ENCODE data around the gene KY. TPM values are rescaled to one million over a fixed set of nuclear protein-coding genes. Genes with fewer than 3 reads are reported as not detected.

The KY gene
- total and polyA plus RNA-seq, 9 of the 15 experiments (the other 6 are each of a cell fraction or from before 2014, with no cell fraction given) = not detected

GRCh38 chr3:134600206-134600605 is 50.6 kb downstream of the KY start:
- intact Hi-C loops (cut with micrococcal nuclease) = loop anchor here (5.0 to 10.0 kb wide), 3 partner anchors 157 to 1295 kb away; no protein-coding TSS in a partner anchor
- no peak overlapping the region for H3K4me2 ChIP-seq (ENCODE audit: insufficient read depth, low read length)
- peaks cover 0 to 16% of the 10 kb centered on the region in 2 experiments; a peak in 1 of 5 replicates for H3K27me3 ChIP-seq (ENCODE audit: control insufficient read depth in 2 of 2, insufficient read depth in 2 of 2, low read length in 2 of 2)

More at GRCh38 chr3:134600206-134600605, 50.6 kb downstream of the KY start:
- ATAC-seq = no peak
- POLR2A ChIA-PET = no interaction called here
- Histone ChIP-seq H4K20me1 (replicated peaks; ENCODE audit: control insufficient read depth, insufficient read depth, low read length) (no peaks in the 10 kb centered on the region), H3K9ac (ENCODE audit: insufficient read depth in 1 of 2, low read depth in 2 of 2, low read length in 2 of 2) (no peak overlapping the region), H2AFZ (ENCODE audit: low read depth, low read length) (no peak overlapping the region), H3K9me1 (ENCODE audit: control insufficient read depth, insufficient read depth, low read length) (no peaks in the 10 kb centered on the region), H3K27ac (ENCODE audit: extremely low read depth, low read depth, low read length) (no peak overlapping the region), H3K79me2 (ENCODE audit: control insufficient read depth, insufficient read depth, low read length) (no peaks in the 10 kb centered on the region), H3K4me1 (replicated peaks in 1 of 2; ENCODE audit: control insufficient read depth in 2 of 2, insufficient read depth in 2 of 2, low read length in 2 of 2) (no peaks in the 10 kb centered on the region), H3K36me3 (ENCODE audit: control insufficient read depth, insufficient read depth, low read length) (no peaks in the 10 kb centered on the region), H3K4me3 (no peak overlapping the region), H3K9me3 (replicated peaks; ENCODE audit: control insufficient read depth, insufficient read depth, low read depth, low read length) (no peaks in the 10 kb centered on the region)
- CTCF ChIA-PET (ENCODE audit: low intra/inter-chr PET ratio) = interaction anchor here (1.1 to 1.3 kb wide), 3 partner anchors 77 to 1295 kb away, joined by 4 to 6 read pairs (median 5); no protein-coding TSS in a partner anchor
- no TSS peak for BruUV-seq (replicated peaks)
- in situ Hi-C loops (cut with MboI) = loop anchor here (5.0 kb wide), 1 partner anchor 87 kb away; no protein-coding TSS in a partner anchor
- DNase-seq (ENCODE audit: extremely low read depth in 1 of 4, low spot score in 3 of 4) = no peak
- FAIRE-seq = no peak
- TF ChIP-seq DEAF1 (CRISPR knock-in tag; IDR thresholded peaks at IDR 0.05) (no peak), ZNF134 (CRISPR knock-in tag; conservative IDR thresholded peaks at IDR 0.05) (no peak), SPI1 (IDR thresholded peaks at IDR 0.05; ENCODE audit: borderline replicate concordance, low read depth, low read length) (no peak), FOXA1 (IDR thresholded peaks at IDR 0.05; ENCODE audit: borderline replicate concordance) (no peak), ELK1 (CRISPR knock-in tag; IDR thresholded peaks at IDR 0.05) (no peak), ZNF398 (CRISPR knock-in tag; IDR thresholded peaks at IDR 0.05) (no peak), SAFB2 (IDR thresholded peaks at IDR 0.05; ENCODE audit: borderline replicate concordance, low read depth, low read length, severe bottlenecking) (no peak), PCBP1 (IDR thresholded peaks at IDR 0.05; ENCODE audit: low read depth, low read length, poor library complexity, severe bottlenecking) (no peak), ZNF655 (CRISPR knock-in tag; IDR thresholded peaks at IDR 0.05) (no peak), DIDO1 (tag; IDR thresholded peaks at IDR 0.05; ENCODE audit: low read depth) (no peak), GABPB1 (CRISPR knock-in tag; IDR thresholded peaks at IDR 0.05) (no peak), TFAP4 (CRISPR knock-in tag; IDR thresholded peaks at IDR 0.05; ENCODE audit: borderline replicate concordance) (no peak)
- WGBS (ENCODE audit: insufficient coverage, low coverage, missing lambda C conversion rate) = 0% methylated on average over 1 of the region's 1 CpG

Measured in K562 (cell line).